SK-N-DZ (cell line): ENCODE data around the gene RNASE8.

Experiments
- DNase-seq: peaks from one replicate; pipeline ENCODE4 v3.0.0-alpha.2; 2015; ENCODE audit warnings: low spot score

The RNASE8 gene

GRCh38 chr14:21053184-21054122 is 4.2 kb upstream of the RNASE8 start:
- no peak for DNase-seq

- no peak for DNase-seq
Measured at GRCh38 chr14:21054123-21054767, 3.4 kb upstream of the RNASE8 start.

GRCh38 chr14:21054768-21055145 is 2.9 kb upstream of the RNASE8 start:
- no peak for DNase-seq

- no peak for DNase-seq
Measured at GRCh38 chr14:21055432-21056117, 2.0 kb upstream of the RNASE8 start.

GRCh38 chr14:21056520-21057163 is 980 bp upstream of the RNASE8 start:
- DNase-seq, result no peak

GRCh38 chr14:21058903-21059302 is 1.3 kb downstream of the RNASE8 start:
- no peak for DNase-seq

GRCh38 chr14:21059842-21060613 is 2.4 kb downstream of the RNASE8 start:
- no peak for DNase-seq

GRCh38 chr14:21060614-21061346 is 3.2 kb downstream of the RNASE8 start:
- DNase-seq, result no peak

- no peak for DNase-seq
Measured at GRCh38 chr14:21061347-21061668, 3.7 kb downstream of the RNASE8 start.

GRCh38 chr14:21063479-21063878 is 5.9 kb downstream of the RNASE8 start:
- DNase-seq, result no peak

- peak; percentile 17 for DNase-seq
Measured at GRCh38 chr14:21066882-21067502, 9.4 kb downstream of the RNASE8 start.

- peak; percentile 78 for DNase-seq
Measured at GRCh38 chr14:21068521-21069387, 11.1 kb downstream of the RNASE8 start.

GRCh38 chr14:21069388-21070082 is 11.9 kb downstream of the RNASE8 start:
- peak; percentile 74 for DNase-seq

- DNase-seq, result no peak
Measured at GRCh38 chr14:21070083-21070609, 12.5 kb downstream of the RNASE8 start, which contains the start of gene ARHGEF40. ARHGEF40 (plus strand) TSS chr14:21070304; CDS start chr14:21070397, 93 bp downstream.

GRCh38 chr14:21070610-21071224 is 13.1 kb downstream of the RNASE8 start:
- DNase-seq, result peak; percentile 73

- DNase-seq, result peak; percentile 84
Measured at GRCh38 chr14:21071225-21072030, 13.8 kb downstream of the RNASE8 start.

GRCh38 chr14:21072031-21072473 is 14.4 kb downstream of the RNASE8 start:
- peak; percentile 20 for DNase-seq
